Cardiac muscle cell (in vitro differentiated cells and primary cell): Measurements from ENCODE around the gene MEMO1. TPM values are rescaled to one million over a fixed set of nuclear protein-coding genes. Genes with fewer than 3 reads are reported as not detected.
A peak's percentile ranks its signal among the peaks of the same experiment; 100 is the strongest.

Experiments
- DNase-seq, 2 donors: peaks; one replicate each; pipeline versions ENCODE4 v3.0.0 to v3.0.0-alpha.2; 2010 to 2017; ENCODE audit warnings: low read depth in 1 of 2, low spot score in 1 of 2
- H3K27ac ChIP-seq: fragments of 200-600 bp; sonication (generic); 2 replicates; pipeline ENCODE4 v1.5.1; 2016
- H3K27me3 ChIP-seq: fragments of 200-600 bp; sonication (generic); 2 replicates; pipeline ENCODE4 v1.6.0; 2016; ENCODE audit warnings: control low read depth
- H3K36me3 ChIP-seq: fragments of 200-600 bp; sonication (generic); 2 replicates; pipeline ENCODE4 v1.5.1; 2016; ENCODE audit warnings: control low read depth
- H3K4me1 ChIP-seq: fragments of 200-600 bp; sonication (generic); 2 replicates; pipeline ENCODE4 v1.8.1; 2017; ENCODE audit warnings: low read depth, mild to moderate bottlenecking, mixed run types
- H3K4me3 ChIP-seq: fragments of 200-600 bp; sonication (generic); 2 replicates; pipeline ENCODE4 v1.5.1; 2016; ENCODE audit warnings: mild to moderate bottlenecking
- H3K9me3 ChIP-seq: fragments of 200-600 bp; sonication (generic); 2 replicates; pipeline ENCODE4 v1.5.1; 2017; ENCODE audit warnings: low read depth, mild to moderate bottlenecking, control low read depth
- CTCF ChIP-seq: IDR thresholded peaks from 2 replicates; pipeline ENCODE4 v1.5.1; 2012; ENCODE audit warnings: low read depth, mild to moderate bottlenecking, low read length
- polyA plus RNA-seq: library from polyadenylated mRNA; unstranded; fragments of >200 nt; fragmentation: Nextera tagmentation; extraction: Ambion mirVana; gene quantifications from 2 replicates; pipeline ENCODE4 v1.2.1, GENCODE V29; 2016
- total RNA-seq: library from RNA; depleted of rRNA; stranded (reverse); fragments of >200 nt; gene quantifications from 2 replicates; pipeline ENCODE4 v1.2.3, GENCODE V29; 2016

Gene MEMO1
- total and polyA plus RNA-seq, 2 experiments from 2014 or later, result 28.3 to 34.8 TPM

- H3K4me1 ChIP-seq, result peaks cover 5% of the 10 kb centered on the region
- no peak for DNase-seq
- no peak for TF ChIP-seq CTCF
- no peak overlapping the region for H3K4me3 ChIP-seq
- no peaks in the 10 kb centered on the region for H3K27me3 ChIP-seq
- H3K9me3 ChIP-seq, result no peaks in the 10 kb centered on the region
- no peaks in the 10 kb centered on the region for H3K36me3 ChIP-seq
- H3K27ac ChIP-seq, result no peak overlapping the region
Observed at GRCh38 chr2:31992934-31993333, 17.9 kb downstream of the MEMO1 start.

- H3K27ac ChIP-seq, result no peak overlapping the region
- no peaks in the 10 kb centered on the region for H3K9me3 ChIP-seq
- no peaks in the 10 kb centered on the region for H3K36me3 ChIP-seq
- no peak overlapping the region for H3K4me3 ChIP-seq
- no peak for TF ChIP-seq CTCF
- H3K27me3 ChIP-seq, result no peaks in the 10 kb centered on the region
- no peak for DNase-seq
- H3K4me1 ChIP-seq, result peaks cover 5% of the 10 kb centered on the region
Observed at GRCh38 chr2:31992025-31992579, 18.7 kb downstream of the MEMO1 start.

- Histone ChIP-seq H3K36me3 (no peaks in the 10 kb centered on the region), H3K4me3 (no peak overlapping the region), H3K9me3 (no peaks in the 10 kb centered on the region), H3K4me1 (peaks cover 5% of the 10 kb centered on the region), H3K27ac (no peak overlapping the region), H3K27me3 (no peaks in the 10 kb centered on the region)
- TF ChIP-seq CTCF, result no peak
- DNase-seq, result no peak
Observed at GRCh38 chr2:31989946-31990345, 20.9 kb downstream of the MEMO1 start.

DNA sequence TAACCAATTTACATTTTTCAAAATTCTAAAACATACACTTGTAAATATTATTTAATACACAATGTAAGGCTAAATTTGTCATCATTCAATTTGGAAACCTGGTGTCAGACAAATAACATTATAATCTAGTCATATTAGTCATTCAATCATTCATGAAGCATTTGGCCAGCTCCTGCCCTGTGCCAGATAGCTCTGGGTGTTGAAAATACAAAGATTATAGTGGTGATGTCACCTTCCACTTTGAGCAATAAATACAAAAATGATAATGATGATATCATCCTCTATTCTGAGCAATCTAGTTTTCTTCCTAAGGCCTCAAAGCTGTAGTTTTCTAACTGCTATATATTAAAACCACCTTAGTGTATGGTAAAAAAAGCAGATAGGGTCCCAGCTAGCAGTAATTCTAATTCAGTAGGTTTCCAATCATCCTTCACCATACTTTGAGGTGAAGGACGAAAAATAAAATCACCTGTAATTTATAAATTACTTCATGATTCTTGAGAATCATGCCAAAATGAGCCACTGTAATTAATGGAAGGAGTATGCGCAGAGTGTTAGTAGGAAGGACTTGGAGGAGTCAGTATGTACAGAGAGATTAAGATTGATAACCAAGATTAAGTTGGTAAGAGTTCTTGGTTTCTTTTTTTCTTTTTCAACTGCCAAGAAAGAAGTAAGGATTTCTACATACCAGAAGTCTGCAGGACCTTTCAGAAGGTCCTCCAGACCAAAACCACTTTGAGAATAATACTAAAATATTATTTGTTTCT lies 23.2 kb downstream of the MEMO1 start:
- peaks cover 5% of the 10 kb centered on the region for H3K4me1 ChIP-seq
- peak in 1 of 2 donors; percentile 44 for DNase-seq
- H3K4me3 ChIP-seq, result no peak overlapping the region
- H3K27ac ChIP-seq, result no peak overlapping the region
- no peaks in the 10 kb centered on the region for H3K36me3 ChIP-seq
- H3K9me3 ChIP-seq, result no peaks in the 10 kb centered on the region
- TF ChIP-seq CTCF, result no peak
- H3K27me3 ChIP-seq, result no peaks in the 10 kb centered on the region

- H3K9me3 ChIP-seq, result no peaks in the 10 kb centered on the region
- H3K4me1 ChIP-seq, result peaks cover 2% of the 10 kb centered on the region
- H3K27ac ChIP-seq, result no peak overlapping the region
- H3K27me3 ChIP-seq, result no peaks in the 10 kb centered on the region
- no peak for DNase-seq
- TF ChIP-seq CTCF, result no peak
- no peak overlapping the region for H3K4me3 ChIP-seq
- H3K36me3 ChIP-seq, result no peaks in the 10 kb centered on the region
Observed at GRCh38 chr2:31986906-31987305, 23.9 kb downstream of the MEMO1 start.
